Body of pancreas (tissue), 4 donors: ENCODE measurements around the gene ANKLE2.

Source experiments
- POLR2A ChIP-seq, 3 donors: fragments of 450-650 bp; IDR thresholded peaks; one replicate each; pipeline ENCODE4 v1.6.1; 2016; ENCODE audit warnings: antibody characterized with exemption in 3 of 3, mild to moderate bottlenecking in 2 of 3
- TF ChIP-seq, protein P1 (sequence below), 7 experiments: fragments of 450-650 bp in 4 of 7; fragments of 200-600 bp in 3 of 7; sonication (generic) in 3 of 7; IDR thresholded peaks; one replicate each; pipeline ENCODE4 v1.5.1; 2016 to 2019; ENCODE audit warnings: antibody characterized with exemption in 7 of 7

DNA sequence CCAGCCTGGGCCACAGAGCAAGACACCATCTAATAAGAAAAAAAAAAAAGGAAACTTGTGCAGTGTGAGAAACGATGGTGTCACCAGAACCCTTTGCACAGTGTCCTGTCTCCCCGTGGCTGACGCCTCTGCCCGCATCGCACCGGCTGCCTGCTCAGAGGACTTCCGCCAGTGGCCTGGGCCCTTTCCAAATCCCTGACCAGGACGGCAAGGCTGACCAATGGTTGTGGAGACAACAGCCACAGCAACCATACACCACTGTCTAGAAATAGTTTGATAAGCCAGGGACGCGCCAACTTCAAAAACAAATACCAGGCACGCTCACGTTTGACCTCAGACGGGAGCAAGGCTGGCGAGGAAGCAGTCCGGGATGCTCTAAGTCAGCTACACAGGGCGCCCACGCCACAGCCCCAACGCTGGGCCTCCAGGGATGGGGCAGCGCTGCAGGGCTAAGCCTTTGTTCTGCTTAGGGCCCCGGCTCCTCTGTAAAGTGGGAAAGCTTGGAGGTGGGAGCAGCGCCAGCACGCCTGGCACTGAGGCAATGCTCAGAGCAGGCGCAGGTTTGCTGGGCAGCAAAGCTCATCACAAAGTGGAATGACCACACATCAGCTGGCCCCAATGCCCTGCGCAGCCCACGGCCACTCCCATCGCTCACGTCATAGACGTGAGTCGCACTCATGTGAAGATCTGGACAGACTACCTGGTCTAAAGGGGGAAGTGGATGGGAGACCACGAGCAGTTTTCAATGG lies 38.4 kb downstream of the ANKLE2 start:
- no peak for TF ChIP-seq POLR2A (IDR thresholded peaks at IDR 0.05)
- TF ChIP-seq, protein P1, sequence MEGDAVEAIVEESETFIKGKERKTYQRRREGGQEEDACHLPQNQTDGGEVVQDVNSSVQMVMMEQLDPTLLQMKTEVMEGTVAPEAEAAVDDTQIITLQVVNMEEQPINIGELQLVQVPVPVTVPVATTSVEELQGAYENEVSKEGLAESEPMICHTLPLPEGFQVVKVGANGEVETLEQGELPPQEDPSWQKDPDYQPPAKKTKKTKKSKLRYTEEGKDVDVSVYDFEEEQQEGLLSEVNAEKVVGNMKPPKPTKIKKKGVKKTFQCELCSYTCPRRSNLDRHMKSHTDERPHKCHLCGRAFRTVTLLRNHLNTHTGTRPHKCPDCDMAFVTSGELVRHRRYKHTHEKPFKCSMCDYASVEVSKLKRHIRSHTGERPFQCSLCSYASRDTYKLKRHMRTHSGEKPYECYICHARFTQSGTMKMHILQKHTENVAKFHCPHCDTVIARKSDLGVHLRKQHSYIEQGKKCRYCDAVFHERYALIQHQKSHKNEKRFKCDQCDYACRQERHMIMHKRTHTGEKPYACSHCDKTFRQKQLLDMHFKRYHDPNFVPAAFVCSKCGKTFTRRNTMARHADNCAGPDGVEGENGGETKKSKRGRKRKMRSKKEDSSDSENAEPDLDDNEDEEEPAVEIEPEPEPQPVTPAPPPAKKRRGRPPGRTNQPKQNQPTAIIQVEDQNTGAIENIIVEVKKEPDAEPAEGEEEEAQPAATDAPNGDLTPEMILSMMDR (IDR thresholded peaks at IDR 0.05) = no peak
